Transverse colon (tissue), 4 donors: ENCODE results near the gene MTNR1A.

ENCODE experiments used
- POLR2AphosphoS5 ChIP-seq, 3 donors: sonication (generic); formaldehyde crosslinking; IDR thresholded peaks; one replicate each; pipeline ENCODE4 v1.6.1; 2016; ENCODE audit warnings: antibody characterized with exemption in 3 of 3
- TF ChIP-seq, protein P1 (sequence below), 5 experiments: fragments of 200-600 bp in 3 of 5; fragments of 450-650 bp in 2 of 5; sonication (generic) in 3 of 5; IDR thresholded peaks; 1 replicate in 2 of 5; 2 replicates in 3 of 5; pipeline ENCODE4 v1.5.1; 2016 to 2017; ENCODE audit warnings: antibody characterized with exemption in 5 of 5, inconsistent platforms in 3 of 5, mild to moderate bottlenecking in 2 of 5, moderate library complexity in 1 of 5

GRCh38 chr4:186592445-186592844 is 37.1 kb upstream of the MTNR1A start:
- TF ChIP-seq POLR2AphosphoS5 (IDR thresholded peaks at IDR 0.05): no peak
- TF ChIP-seq, protein P1, sequence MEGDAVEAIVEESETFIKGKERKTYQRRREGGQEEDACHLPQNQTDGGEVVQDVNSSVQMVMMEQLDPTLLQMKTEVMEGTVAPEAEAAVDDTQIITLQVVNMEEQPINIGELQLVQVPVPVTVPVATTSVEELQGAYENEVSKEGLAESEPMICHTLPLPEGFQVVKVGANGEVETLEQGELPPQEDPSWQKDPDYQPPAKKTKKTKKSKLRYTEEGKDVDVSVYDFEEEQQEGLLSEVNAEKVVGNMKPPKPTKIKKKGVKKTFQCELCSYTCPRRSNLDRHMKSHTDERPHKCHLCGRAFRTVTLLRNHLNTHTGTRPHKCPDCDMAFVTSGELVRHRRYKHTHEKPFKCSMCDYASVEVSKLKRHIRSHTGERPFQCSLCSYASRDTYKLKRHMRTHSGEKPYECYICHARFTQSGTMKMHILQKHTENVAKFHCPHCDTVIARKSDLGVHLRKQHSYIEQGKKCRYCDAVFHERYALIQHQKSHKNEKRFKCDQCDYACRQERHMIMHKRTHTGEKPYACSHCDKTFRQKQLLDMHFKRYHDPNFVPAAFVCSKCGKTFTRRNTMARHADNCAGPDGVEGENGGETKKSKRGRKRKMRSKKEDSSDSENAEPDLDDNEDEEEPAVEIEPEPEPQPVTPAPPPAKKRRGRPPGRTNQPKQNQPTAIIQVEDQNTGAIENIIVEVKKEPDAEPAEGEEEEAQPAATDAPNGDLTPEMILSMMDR (IDR thresholded peaks at IDR 0.05): no peak
